GM23338 (cell line): ENCODE results near the gene NUTM1. TPM values are rescaled to one million over a fixed set of nuclear protein-coding genes. Genes with fewer than 3 reads are reported as not detected.

Source experiments
- ATAC-seq: fragments of 200-7000 bp; cut with Tn5 transposase; 3 replicates; pipeline ENCODE4 v1.9.1; 2020
- DNase-seq: peaks from one replicate; pipeline ENCODE4 v3.0.0-alpha.2; 2015; ENCODE audit warnings: low spot score
- H2AFZ ChIP-seq: fragments of 200-600 bp; sonication (generic); 2 replicates; pipeline ENCODE4 v1.8.0; 2016; ENCODE audit warnings: antibody characterized with exemption, mild to moderate bottlenecking, moderate library complexity
- H3F3A ChIP-seq: fragments of 200-600 bp; sonication (generic); replicated peaks from 2 replicates; pipeline ENCODE4 v1.8.0; 2017; ENCODE audit warnings: antibody characterized with exemption, mixed run types, low read depth
- H3K27ac ChIP-seq: fragments of 200-600 bp; sonication (generic); 2 replicates; pipeline ENCODE4 v1.6.1; 2016; ENCODE audit warnings: low read depth
- H3K27me3 ChIP-seq: fragments of 200-600 bp; sonication (generic); 2 replicates; pipeline ENCODE4 v1.8.0; 2016; ENCODE audit warnings: mild to moderate bottlenecking, mixed run types, moderate library complexity; ENCODE audit not compliant: insufficient read depth
- H3K36me3 ChIP-seq: fragments of 200-600 bp; sonication (generic); 2 replicates; pipeline ENCODE4 v1.8.0; 2016; ENCODE audit warnings: mild to moderate bottlenecking; ENCODE audit not compliant: insufficient read depth
- H3K4me1 ChIP-seq: fragments of 200-600 bp; sonication (generic); 2 replicates; pipeline ENCODE4 v1.8.0; 2016; ENCODE audit warnings: mild to moderate bottlenecking, moderate library complexity; ENCODE audit not compliant: insufficient read depth
- H3K4me2 ChIP-seq: fragments of 200-600 bp; sonication (generic); 2 replicates; pipeline ENCODE4 v1.7.1; 2017; ENCODE audit warnings: mixed run types
- H3K4me3 ChIP-seq: fragments of 200-600 bp; sonication (generic); 2 replicates; pipeline ENCODE4 v1.6.1; 2016; ENCODE audit warnings: mixed run types
- H3K79me2 ChIP-seq: fragments of 200-600 bp; sonication (generic); replicated peaks from 2 replicates; pipeline ENCODE4 v1.8.0; 2017; ENCODE audit warnings: mild to moderate bottlenecking; ENCODE audit not compliant: insufficient read depth
- H3K9me2 ChIP-seq: fragments of 200-600 bp; sonication (generic); 2 replicates; pipeline ENCODE4 v1.8.0; 2017; ENCODE audit not compliant: insufficient read depth
- H4K20me1 ChIP-seq: fragments of 200-600 bp; sonication (generic); replicated peaks from 2 replicates; pipeline ENCODE4 v1.8.0; 2017; ENCODE audit warnings: mild to moderate bottlenecking; ENCODE audit not compliant: insufficient read depth
- H3K27ac Mint-ChIP-seq: 2 replicates; pipeline ENCODE4 v1.8.0; 2020; ENCODE audit warnings: inconsistent platforms, mild to moderate bottlenecking, moderate library complexity, mixed read lengths
- H3K27me3 Mint-ChIP-seq: 3 replicates; pipeline ENCODE4 v1.8.0; 2022; ENCODE audit warnings: low read depth, mild to moderate bottlenecking, moderate library complexity, mixed read lengths, inconsistent platforms; ENCODE audit not compliant: insufficient read depth, poor library complexity
- H3K36me3 Mint-ChIP-seq: 3 replicates; pipeline ENCODE4 v1.8.0; 2021; ENCODE audit warnings: low read depth, mild to moderate bottlenecking, inconsistent platforms, moderate library complexity, mixed read lengths
- H3K4me1 Mint-ChIP-seq: 3 replicates; pipeline ENCODE4 v1.8.0; 2020; ENCODE audit warnings: mild to moderate bottlenecking, inconsistent platforms, mixed read lengths
- H3K4me3 Mint-ChIP-seq: 3 replicates; pipeline ENCODE4 v1.8.0; 2021; ENCODE audit warnings: moderate library complexity, mild to moderate bottlenecking, inconsistent platforms, mixed read lengths
- H3K9me3 Mint-ChIP-seq: 3 replicates; pipeline ENCODE4 v1.8.0; 2020; ENCODE audit warnings: moderate library complexity, mild to moderate bottlenecking, inconsistent platforms, mixed read lengths
- CREB1 ChIP-seq: fragments of 250-450 bp; sonication (Bioruptor Pico); IDR thresholded peaks from 2 replicates; pipeline ENCODE4 v1.5.0; 2020; ENCODE audit warnings: low read depth, mild to moderate bottlenecking, moderate library complexity
- ETS1 ChIP-seq: IDR thresholded peaks from 2 replicates; pipeline ENCODE4 v1.6.1; 2016; ENCODE audit warnings: antibody characterized with exemption
- NANOG ChIP-seq: IDR thresholded peaks from 2 replicates; pipeline ENCODE4 v1.6.1; 2016; ENCODE audit warnings: antibody characterized with exemption, borderline replicate concordance
- POLR2AphosphoS5 ChIP-seq: IDR thresholded peaks from 2 replicates; pipeline ENCODE4 v1.6.1; 2016; ENCODE audit warnings: antibody characterized with exemption, low read depth
- REST ChIP-seq: IDR thresholded peaks from one replicate; pipeline ENCODE4 v1.6.1; 2018; ENCODE audit warnings: antibody characterized with exemption; ENCODE audit not compliant: unreplicated experiment
- STAT1 ChIP-seq: IDR thresholded peaks from one replicate; pipeline ENCODE4 v1.6.1; 2016; ENCODE audit warnings: antibody characterized with exemption; ENCODE audit not compliant: unreplicated experiment
- ZNF114 ChIP-seq: fragments of 250-450 bp; sonication (Bioruptor Pico); IDR thresholded peaks from 2 replicates; pipeline ENCODE4 v1.5.0; 2020; ENCODE audit warnings: mild to moderate bottlenecking, moderate library complexity
- polyA plus RNA-seq: library from polyadenylated mRNA; unstranded; fragments of >200 nt; fragmentation: Nextera tagmentation; extraction: Ambion mirVana; gene quantifications from 2 replicates; pipeline ENCODE4 v1.2.1, GENCODE V29; 2016
- total RNA-seq: library from RNA; depleted of rRNA; stranded (reverse); fragments of >200 nt; shearing (Covaris generic); gene quantifications from 2 replicates; pipeline ENCODE4 v1.2.3, GENCODE V29; 2014
- TF ChIP-seq, protein P1 (sequence below): fragments of 250-450 bp; sonication (Bioruptor Pico); IDR thresholded peaks from 2 replicates; pipeline ENCODE4 v1.5.0; 2020; ENCODE audit warnings: mild to moderate bottlenecking, moderate library complexity

Gene NUTM1
- total and polyA plus RNA-seq, 2 experiments from 2014 or later = 0.16 to 1.2 TPM

DNA sequence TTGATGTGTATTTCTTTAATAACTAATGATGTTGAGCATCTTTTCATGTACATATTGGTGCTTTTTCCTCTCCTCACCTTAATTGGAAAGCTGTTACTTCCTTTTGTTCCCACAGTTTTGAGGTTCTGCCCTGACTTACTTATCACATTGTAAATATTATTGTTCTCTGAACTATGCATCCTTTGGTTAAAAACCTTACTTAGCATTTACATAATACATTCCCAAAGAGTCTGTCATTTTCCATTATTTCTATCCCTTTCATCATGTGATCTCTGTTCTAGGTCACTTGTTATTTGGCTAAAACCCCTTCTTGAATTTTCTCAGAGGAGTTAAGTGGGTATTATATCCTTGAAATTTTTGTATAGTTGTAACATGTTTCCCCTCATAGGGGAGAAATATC lies 38.5 kb upstream of the NUTM1 start:
- Histone ChIP-seq H3K4me1 (no peaks in the 10 kb centered on the region), H3F3A (no peaks in the 10 kb centered on the region), H3K9me2 (no peaks in the 10 kb centered on the region), H3K27me3 (no peaks in the 10 kb centered on the region), H3K27ac (no peak overlapping the region), H4K20me1 (no peaks in the 10 kb centered on the region; the same call in 1 of the 2 replicates), H2AFZ (no peak overlapping the region), H3K79me2 (no peaks in the 10 kb centered on the region), H3K4me2 (no peak overlapping the region), H3K36me3 (no peaks in the 10 kb centered on the region), H3K4me3 (no peak overlapping the region)
- no peaks in the 10 kb centered on the region for H3K27me3 Mint-ChIP-seq
- no peaks in the 10 kb centered on the region for H3K36me3 Mint-ChIP-seq
- TF ChIP-seq ZNF114 (CRISPR knock-in tag) (no peak), CREB1 (CRISPR knock-in tag) (no peak), POLR2AphosphoS5 (no peak), STAT1 (no peak)
- TF ChIP-seq, protein P1, sequence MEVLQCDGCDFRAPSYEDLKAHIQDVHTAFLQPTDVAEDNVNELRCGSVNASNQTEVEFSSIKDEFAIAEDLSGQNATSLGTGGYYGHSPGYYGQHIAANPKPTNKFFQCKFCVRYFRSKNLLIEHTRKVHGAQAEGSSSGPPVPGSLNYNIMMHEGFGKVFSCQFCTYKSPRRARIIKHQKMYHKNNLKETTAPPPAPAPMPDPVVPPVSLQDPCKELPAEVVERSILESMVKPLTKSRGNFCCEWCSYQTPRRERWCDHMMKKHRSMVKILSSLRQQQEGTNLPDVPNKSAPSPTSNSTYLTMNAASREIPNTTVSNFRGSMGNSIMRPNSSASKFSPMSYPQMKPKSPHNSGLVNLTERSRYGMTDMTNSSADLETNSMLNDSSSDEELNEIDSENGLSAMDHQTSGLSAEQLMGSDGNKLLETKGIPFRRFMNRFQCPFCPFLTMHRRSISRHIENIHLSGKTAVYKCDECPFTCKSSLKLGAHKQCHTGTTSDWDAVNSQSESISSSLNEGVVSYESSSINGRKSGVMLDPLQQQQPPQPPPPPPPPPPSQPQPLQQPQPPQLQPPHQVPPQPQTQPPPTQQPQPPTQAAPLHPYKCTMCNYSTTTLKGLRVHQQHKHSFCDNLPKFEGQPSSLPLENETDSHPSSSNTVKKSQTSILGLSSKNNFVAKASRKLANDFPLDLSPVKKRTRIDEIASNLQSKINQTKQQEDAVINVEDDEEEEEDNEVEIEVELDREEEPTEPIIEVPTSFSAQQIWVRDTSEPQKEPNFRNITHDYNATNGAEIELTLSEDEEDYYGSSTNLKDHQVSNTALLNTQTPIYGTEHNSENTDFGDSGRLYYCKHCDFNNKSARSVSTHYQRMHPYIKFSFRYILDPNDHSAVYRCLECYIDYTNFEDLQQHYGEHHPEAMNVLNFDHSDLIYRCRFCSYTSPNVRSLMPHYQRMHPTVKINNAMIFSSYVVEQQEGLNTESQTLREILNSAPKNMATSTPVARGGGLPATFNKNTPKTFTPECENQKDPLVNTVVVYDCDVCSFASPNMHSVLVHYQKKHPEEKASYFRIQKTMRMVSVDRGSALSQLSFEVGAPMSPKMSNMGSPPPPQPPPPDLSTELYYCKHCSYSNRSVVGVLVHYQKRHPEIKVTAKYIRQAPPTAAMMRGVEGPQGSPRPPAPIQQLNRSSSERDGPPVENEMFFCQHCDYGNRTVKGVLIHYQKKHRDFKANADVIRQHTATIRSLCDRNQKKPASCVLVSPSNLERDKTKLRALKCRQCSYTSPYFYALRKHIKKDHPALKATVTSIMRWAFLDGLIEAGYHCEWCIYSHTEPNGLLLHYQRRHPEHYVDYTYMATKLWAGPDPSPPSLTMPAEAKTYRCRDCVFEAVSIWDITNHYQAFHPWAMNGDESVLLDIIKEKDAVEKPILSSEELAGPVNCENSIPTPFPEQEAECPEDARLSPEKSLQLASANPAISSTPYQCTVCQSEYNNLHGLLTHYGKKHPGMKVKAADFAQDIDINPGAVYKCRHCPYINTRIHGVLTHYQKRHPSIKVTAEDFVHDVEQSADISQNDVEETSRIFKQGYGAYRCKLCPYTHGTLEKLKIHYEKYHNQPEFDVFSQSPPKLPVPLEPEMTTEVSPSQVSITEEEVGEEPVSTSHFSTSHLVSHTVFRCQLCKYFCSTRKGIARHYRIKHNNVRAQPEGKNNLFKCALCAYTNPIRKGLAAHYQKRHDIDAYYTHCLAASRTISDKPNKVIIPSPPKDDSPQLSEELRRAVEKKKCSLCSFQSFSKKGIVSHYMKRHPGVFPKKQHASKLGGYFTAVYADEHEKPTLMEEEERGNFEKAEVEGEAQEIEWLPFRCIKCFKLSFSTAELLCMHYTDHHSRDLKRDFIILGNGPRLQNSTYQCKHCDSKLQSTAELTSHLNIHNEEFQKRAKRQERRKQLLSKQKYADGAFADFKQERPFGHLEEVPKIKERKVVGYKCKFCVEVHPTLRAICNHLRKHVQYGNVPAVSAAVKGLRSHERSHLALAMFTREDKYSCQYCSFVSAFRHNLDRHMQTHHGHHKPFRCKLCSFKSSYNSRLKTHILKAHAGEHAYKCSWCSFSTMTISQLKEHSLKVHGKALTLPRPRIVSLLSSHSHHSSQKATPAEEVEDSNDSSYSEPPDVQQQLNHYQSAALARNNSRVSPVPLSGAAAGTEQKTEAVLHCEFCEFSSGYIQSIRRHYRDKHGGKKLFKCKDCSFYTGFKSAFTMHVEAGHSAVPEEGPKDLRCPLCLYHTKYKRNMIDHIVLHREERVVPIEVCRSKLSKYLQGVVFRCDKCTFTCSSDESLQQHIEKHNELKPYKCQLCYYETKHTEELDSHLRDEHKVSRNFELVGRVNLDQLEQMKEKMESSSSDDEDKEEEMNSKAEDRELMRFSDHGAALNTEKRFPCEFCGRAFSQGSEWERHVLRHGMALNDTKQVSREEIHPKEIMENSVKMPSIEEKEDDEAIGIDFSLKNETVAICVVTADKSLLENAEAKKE (CRISPR knock-in tag) = no peak
- no peak overlapping the region for H3K27ac Mint-ChIP-seq
- H3K4me3 Mint-ChIP-seq = no peak overlapping the region
- no peak for ATAC-seq
- no peak for DNase-seq
- no peaks in the 10 kb centered on the region for H3K4me1 Mint-ChIP-seq
- H3K9me3 Mint-ChIP-seq = no peaks in the 10 kb centered on the region

DNA sequence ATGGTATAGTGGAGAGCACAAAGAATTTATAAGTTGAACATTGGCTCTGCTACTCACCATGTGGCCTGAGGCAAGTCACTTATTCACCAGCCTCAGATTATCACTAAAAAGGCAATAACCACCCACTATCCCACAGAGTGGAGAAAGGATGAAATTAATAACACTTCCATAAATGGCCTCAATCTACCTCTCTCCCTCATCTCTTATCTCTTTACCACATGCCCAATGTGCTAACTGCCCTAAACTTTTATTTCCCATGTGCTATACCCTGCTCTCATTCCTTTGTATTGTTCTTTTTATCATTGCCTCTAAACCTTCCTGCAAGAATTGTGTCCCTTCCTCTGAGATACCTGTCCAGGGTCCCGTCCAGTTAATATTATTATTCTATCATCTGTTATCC lies 31.6 kb upstream of the NUTM1 start:
- Histone ChIP-seq H4K20me1 (no peaks in the 10 kb centered on the region; the same call in 1 of the 2 replicates), H3K4me1 (no peaks in the 10 kb centered on the region), H2AFZ (no peak overlapping the region), H3K27ac (no peak overlapping the region), H3K79me2 (no peaks in the 10 kb centered on the region), H3K9me2 (no peaks in the 10 kb centered on the region), H3F3A (no peaks in the 10 kb centered on the region), H3K4me3 (no peak overlapping the region), H3K27me3 (no peaks in the 10 kb centered on the region), H3K36me3 (no peaks in the 10 kb centered on the region), H3K4me2 (no peak overlapping the region)
- Mint-ChIP-seq H3K4me1 (no peaks in the 10 kb centered on the region), H3K36me3 (no peaks in the 10 kb centered on the region), H3K9me3 (no peaks in the 10 kb centered on the region), H3K27me3 (peaks cover 1% of the 10 kb centered on the region), H3K27ac (no peak overlapping the region), H3K4me3 (no peak overlapping the region)
- DNase-seq (no peak), ATAC-seq (no peak)
- TF ChIP-seq CREB1 (CRISPR knock-in tag) (no peak), POLR2AphosphoS5 (no peak), REST (no peak), ETS1 (no peak), NANOG (no peak), STAT1 (no peak)
